Uterus (tissue), 2 donors: ENCODE results near the gene MS4A18.

ENCODE experiments used
- POLR2A ChIP-seq, 2 donors: fragments of 450-650 bp; IDR thresholded peaks; one replicate each; pipeline ENCODE4 v1.6.1; 2016; ENCODE audit warnings: antibody characterized with exemption in 2 of 2, mild to moderate bottlenecking in 1 of 2, moderate library complexity in 1 of 2
- TF ChIP-seq, protein P1 (sequence below), 4 experiments: fragments of 200-600 bp in 2 of 4; fragments of 450-650 bp in 2 of 4; sonication (generic) in 2 of 4; IDR thresholded peaks; one replicate each; pipeline ENCODE4 v1.5.1; 2016 to 2019; ENCODE audit warnings: antibody characterized with exemption in 4 of 4, mild to moderate bottlenecking in 2 of 4, moderate library complexity in 1 of 4

DNA sequence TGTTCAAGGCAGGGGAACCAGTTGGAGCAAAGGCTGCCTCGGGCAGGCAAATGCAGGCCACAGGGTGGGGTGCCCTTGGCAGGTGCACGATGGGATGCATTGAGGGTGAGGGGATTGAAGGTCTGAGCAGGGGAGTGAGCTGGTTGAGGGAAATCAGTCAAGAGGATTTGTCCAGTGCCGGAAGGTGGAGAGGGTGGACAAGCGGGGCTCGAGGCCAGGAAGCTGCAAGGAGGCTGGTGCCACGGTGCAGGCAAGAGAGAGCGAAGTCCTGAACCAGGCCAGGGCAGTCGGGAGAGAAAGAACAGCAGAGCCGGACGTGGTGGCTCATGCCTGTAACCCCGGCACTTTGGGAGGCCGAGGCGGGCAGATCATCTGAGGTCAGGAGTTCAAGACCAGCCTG lies 50.2 kb downstream of the MS4A18 start:
- no peak for TF ChIP-seq POLR2A (IDR thresholded peaks at IDR 0.05)
- TF ChIP-seq, protein P1, sequence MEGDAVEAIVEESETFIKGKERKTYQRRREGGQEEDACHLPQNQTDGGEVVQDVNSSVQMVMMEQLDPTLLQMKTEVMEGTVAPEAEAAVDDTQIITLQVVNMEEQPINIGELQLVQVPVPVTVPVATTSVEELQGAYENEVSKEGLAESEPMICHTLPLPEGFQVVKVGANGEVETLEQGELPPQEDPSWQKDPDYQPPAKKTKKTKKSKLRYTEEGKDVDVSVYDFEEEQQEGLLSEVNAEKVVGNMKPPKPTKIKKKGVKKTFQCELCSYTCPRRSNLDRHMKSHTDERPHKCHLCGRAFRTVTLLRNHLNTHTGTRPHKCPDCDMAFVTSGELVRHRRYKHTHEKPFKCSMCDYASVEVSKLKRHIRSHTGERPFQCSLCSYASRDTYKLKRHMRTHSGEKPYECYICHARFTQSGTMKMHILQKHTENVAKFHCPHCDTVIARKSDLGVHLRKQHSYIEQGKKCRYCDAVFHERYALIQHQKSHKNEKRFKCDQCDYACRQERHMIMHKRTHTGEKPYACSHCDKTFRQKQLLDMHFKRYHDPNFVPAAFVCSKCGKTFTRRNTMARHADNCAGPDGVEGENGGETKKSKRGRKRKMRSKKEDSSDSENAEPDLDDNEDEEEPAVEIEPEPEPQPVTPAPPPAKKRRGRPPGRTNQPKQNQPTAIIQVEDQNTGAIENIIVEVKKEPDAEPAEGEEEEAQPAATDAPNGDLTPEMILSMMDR (IDR thresholded peaks at IDR 0.05): no peak
